IMR-90 (cell line): Measurements from ENCODE around the gene PLXNA3. TPM values are rescaled to one million over a fixed set of nuclear protein-coding genes. Genes with fewer than 3 reads are reported as not detected.

ENCODE experiments used
- ATAC-seq: fragments of 200-7000 bp; cut with Tn5 transposase; 2 replicates; pipeline ENCODE4 v1.9.1; 2020; ENCODE audit warnings: low read depth, mild to moderate bottlenecking, moderate library complexity
- BruUV-seq: library from RNA; stranded (reverse); fragments of 400-500 nt; replicated peaks from 2 replicates; lab custom pipeline; 2021; lab: Mats Ljungman, UMichigan
- CTCF ChIA-PET: fragments of 300-600 bp; formaldehyde crosslinking; extraction: SDS; loops from one replicate; lab custom pipeline; 2021; ENCODE audit warnings: antibody characterized with exemption; lab: Yijun Ruan, JAX
- POLR2A ChIA-PET: fragments of 300-600 bp; sonication (Branson Sonifier 250); formaldehyde crosslinking; loops from one replicate; lab custom pipeline; 2022; ENCODE audit warnings: antibody characterized with exemption; ENCODE audit not compliant: unreplicated experiment; lab: Charles Lee
- DNase-seq: peaks from one replicate; pipeline ENCODE4 v3.0.0; 2013
- H2AFZ ChIP-seq: replicated peaks from 2 replicates; pipeline ENCODE3; 2013; ENCODE audit warnings: low read length, mild to moderate bottlenecking; ENCODE audit not compliant: poor library complexity
- H2AK5ac ChIP-seq: 2 replicates; pipeline ENCODE4 v1.6.1; 2013; ENCODE audit warnings: low read depth, low read length, inconsistent platforms
- H2AK9ac ChIP-seq: replicated peaks from 2 replicates; pipeline ENCODE3; 2013; ENCODE audit warnings: mild to moderate bottlenecking, low read depth, low read length, moderate library complexity; ENCODE audit not compliant: poor library complexity
- H2BK120ac ChIP-seq: 2 replicates; pipeline ENCODE4 v1.6.1; 2013; ENCODE audit warnings: low read depth, low read length, inconsistent platforms
- H2BK15ac ChIP-seq: 3 replicates; pipeline ENCODE4 v1.6.1; 2013; ENCODE audit warnings: low read depth, low read length, inconsistent platforms
- H2BK20ac ChIP-seq: 2 replicates; pipeline ENCODE4 v1.6.1; 2013; ENCODE audit warnings: low read depth, mild to moderate bottlenecking, inconsistent platforms, low read length, moderate library complexity
- H2BK5ac ChIP-seq: 2 replicates; pipeline ENCODE4 v1.6.1; 2013; ENCODE audit warnings: mild to moderate bottlenecking, low read depth, low read length, inconsistent platforms; ENCODE audit not compliant: poor library complexity, severe bottlenecking
- H3K14ac ChIP-seq: replicated peaks from 2 replicates; pipeline ENCODE4 v1.6.1; 2013; ENCODE audit warnings: low read depth, low read length, inconsistent platforms
- H3K18ac ChIP-seq: 2 replicates; pipeline ENCODE4 v1.6.1; 2013; ENCODE audit warnings: low read depth, low read length, control low read depth
- H3K23ac ChIP-seq: 2 replicates; pipeline ENCODE4 v1.6.1; 2013; ENCODE audit warnings: low read depth, low read length, inconsistent platforms
- H3K27ac ChIP-seq: 2 replicates; pipeline ENCODE4 v1.5.1; 2013; ENCODE audit warnings: mild to moderate bottlenecking, control low read depth, low read length; ENCODE audit not compliant: insufficient read depth
- H3K27me3 ChIP-seq: 2 replicates; pipeline ENCODE4 v1.6.1; 2013; ENCODE audit warnings: low read length; ENCODE audit not compliant: control insufficient read depth, insufficient read depth
- H3K36me3 ChIP-seq: 2 replicates; pipeline ENCODE4 v1.6.1; 2013; ENCODE audit warnings: low read length, mixed read lengths; ENCODE audit not compliant: control insufficient read depth, insufficient read depth
- H3K4ac ChIP-seq: 2 replicates; pipeline ENCODE4 v1.6.1; 2013; ENCODE audit warnings: low read depth, low read length, inconsistent platforms
- H3K4me1 ChIP-seq: 2 replicates; pipeline ENCODE4 v1.6.1; 2013; ENCODE audit warnings: low read length, mixed read lengths; ENCODE audit not compliant: control insufficient read depth, insufficient read depth
- H3K4me2 ChIP-seq: 2 replicates; pipeline ENCODE4 v1.6.1; 2013; ENCODE audit warnings: low read depth, mild to moderate bottlenecking, control low read depth, low read length, moderate library complexity
- H3K4me3 ChIP-seq: 2 replicates; pipeline ENCODE4 v1.5.1; 2013; ENCODE audit warnings: low read depth, mild to moderate bottlenecking, control low read depth, low read length, moderate library complexity; ENCODE audit not compliant: insufficient read depth
- H3K56ac ChIP-seq: 2 replicates; pipeline ENCODE4 v1.6.1; 2013; ENCODE audit warnings: low read length, inconsistent platforms; ENCODE audit not compliant: insufficient read depth; ENCODE audit errors: extremely low read depth
- H3K79me1 ChIP-seq, 2 experiments: 2 replicates each; pipeline ENCODE4 v1.6.1; 2013; ENCODE audit warnings: low read length in 2 of 2, inconsistent platforms in 1 of 2, low read depth in 1 of 2
- H3K9ac ChIP-seq: 2 replicates; pipeline ENCODE4 v1.6.1; 2013; ENCODE audit warnings: low read depth, low read length, control low read depth
- H3K9me1 ChIP-seq: 2 replicates; pipeline ENCODE4 v1.6.1; 2013; ENCODE audit warnings: low read length, inconsistent platforms; ENCODE audit not compliant: insufficient read depth
- H3K9me3 ChIP-seq: 2 replicates; pipeline ENCODE4 v1.6.1; 2013; ENCODE audit warnings: low read length; ENCODE audit not compliant: control insufficient read depth, insufficient read depth
- H4K20me1 ChIP-seq: 2 replicates; pipeline ENCODE4 v1.6.1; 2013; ENCODE audit warnings: low read length, inconsistent platforms; ENCODE audit not compliant: insufficient read depth
- H4K5ac ChIP-seq: 2 replicates; pipeline ENCODE4 v1.6.1; 2013; ENCODE audit warnings: mild to moderate bottlenecking, low read depth, low read length, control low read depth
- H4K8ac ChIP-seq, 2 experiments: 2 replicates each; pipeline ENCODE4 v1.6.1; 2013; ENCODE audit warnings: low read depth in 2 of 2, low read length in 2 of 2, control low read depth in 1 of 2, inconsistent platforms in 1 of 2
- H4K91ac ChIP-seq: 2 replicates; pipeline ENCODE4 v1.6.1; 2013; ENCODE audit warnings: low read depth, low read length, inconsistent platforms; ENCODE audit not compliant: insufficient read depth
- BHLHE40 ChIP-seq: fragments of 150-350 bp; IDR thresholded peaks from 2 replicates; pipeline ENCODE4 v1.6.1; 2016; ENCODE audit warnings: mild to moderate bottlenecking, low read depth, low read length
- CEBPB ChIP-seq: IDR thresholded peaks from 2 replicates; pipeline ENCODE4 v1.6.1; 2012; ENCODE audit warnings: low read depth, low read length, improper control_type of control experiment
- CHD1 ChIP-seq: IDR thresholded peaks from 2 replicates; pipeline ENCODE4 v1.6.1; 2012; ENCODE audit warnings: low read depth, low read length, improper control_type of control experiment
- FOS ChIP-seq: fragments of 150-350 bp; IDR thresholded peaks from 2 replicates; pipeline ENCODE4 v1.6.1; 2016; ENCODE audit warnings: low read depth, low read length
- MAFK ChIP-seq: IDR thresholded peaks from 2 replicates; pipeline ENCODE4 v1.6.1; 2012; ENCODE audit warnings: low read depth, low read length, improper control_type of control experiment
- MAZ ChIP-seq: IDR thresholded peaks from 2 replicates; pipeline ENCODE4 v1.6.1; 2012; ENCODE audit warnings: low read depth, mild to moderate bottlenecking, low read length, improper control_type of control experiment, moderate library complexity, borderline replicate concordance
- MXI1 ChIP-seq: IDR thresholded peaks from 2 replicates; pipeline ENCODE4 v1.6.1; 2012; ENCODE audit warnings: low read depth, mild to moderate bottlenecking, low read length, moderate library complexity, borderline replicate concordance
- NFE2L2 ChIP-seq: fragments of 150-350 bp; IDR thresholded peaks from 2 replicates; pipeline ENCODE4 v1.6.1; 2016; ENCODE audit warnings: low read depth, mild to moderate bottlenecking, low read length
- POLR2A ChIP-seq: IDR thresholded peaks from 2 replicates; pipeline ENCODE4 v1.6.1; 2012; ENCODE audit warnings: mild to moderate bottlenecking, low read depth, low read length
- RAD21 ChIP-seq: IDR thresholded peaks from 2 replicates; pipeline ENCODE4 v1.6.1; 2012; ENCODE audit warnings: low read length, improper control_type of control experiment
- RCOR1 ChIP-seq: IDR thresholded peaks from 2 replicates; pipeline ENCODE4 v1.6.1; 2012; ENCODE audit warnings: mild to moderate bottlenecking, low read length, improper control_type of control experiment; ENCODE audit not compliant: insufficient replicate concordance
- RFX5 ChIP-seq: IDR thresholded peaks from 2 replicates; pipeline ENCODE4 v1.8.0; 2012; ENCODE audit warnings: low read depth, mild to moderate bottlenecking, low read length, moderate library complexity
- SMC3 ChIP-seq: fragments of 150-350 bp; IDR thresholded peaks from 2 replicates; pipeline ENCODE4 v1.6.1; 2016; ENCODE audit warnings: low read depth, mild to moderate bottlenecking, antibody characterized with exemption, low read length, moderate library complexity
- USF2 ChIP-seq: fragments of 150-350 bp; IDR thresholded peaks from 2 replicates; pipeline ENCODE4 v1.6.1; 2017; ENCODE audit warnings: mild to moderate bottlenecking, antibody characterized with exemption, low read length, low read depth
- WGBS, 2 experiments: methylation state at CpG; one replicate each; pipeline versions ENCODE4 v1.1.5 to v1.1.7; 2013; ENCODE audit warnings: missing lambda C conversion rate in 2 of 2; ENCODE audit not compliant: insufficient read length in 1 of 2; ENCODE audit errors: extremely low coverage in 2 of 2; 5-methylcytosine and 5-hydroxymethylcytosine counted together
- dilution Hi-C: fragments of 300-500 bp; cut with HindIII; formaldehyde crosslinking; loops from one replicate; pipeline ENCODE4 v1.14.3; 2018; ENCODE audit warnings: low sequenced_read_pairs; ENCODE audit not compliant: unreplicated experiment
- in situ Hi-C: fragments of 300-500 bp; cut with MboI; formaldehyde crosslinking; loops from 3 replicates; pipeline ENCODE4 v1.14.3; 2019; ENCODE audit warnings: low sequenced_read_pairs, inconsistent platforms, mixed read lengths
- intact Hi-C: fragments of 100-400 bp; cut with micrococcal nuclease; formaldehyde crosslinking; loops from 2 replicates; pipeline ENCODE4 v1.10.0; 2022
- polyA plus RNA-seq, 3 experiments: library from polyadenylated mRNA; depleted of rRNA; stranded (reverse); fragments of >200 nt; gene quantifications; 2 replicates each; pipeline ENCODE4 v1.2.3, GENCODE V29; 2012; ENCODE audit warnings: low replicate concordance in 1 of 3
- total RNA-seq: library from RNA; depleted of rRNA; stranded (reverse); fragments of >200 nt; gene quantifications from 2 replicates; pipeline ENCODE4 v1.2.3, GENCODE V29; 2012
- TF ChIP-seq, protein P1 (sequence below): conservative IDR thresholded peaks from 2 replicates; pipeline ENCODE4 v1.5.1; 2012; ENCODE audit warnings: mild to moderate bottlenecking, low read depth, low read length, improper control_type of control experiment

The PLXNA3 gene
- total and polyA plus RNA-seq, 2 of the 4 experiments (the other 2 are of a cell fraction): 4.3 to 111 TPM

GRCh38 chrX:154441564-154441963 lies 16.5 kb upstream of the PLXNA3 start:
- Histone ChIP-seq H3K18ac (no peak overlapping the region), H2AFZ (no peak overlapping the region), H3K56ac (no peak overlapping the region), H3K9ac (no peak overlapping the region), H2AK5ac (no peak overlapping the region), H2BK5ac (no peak overlapping the region), H3K4me1 (peaks cover 11% of the 10 kb centered on the region), H3K23ac (no peak overlapping the region), H3K14ac (no peak overlapping the region), H3K27me3 (no peaks in the 10 kb centered on the region), H3K9me3 (no peaks in the 10 kb centered on the region; the same call in 1 of the 2 replicates), H3K27ac (no peak overlapping the region), H2BK20ac (no peak overlapping the region), H4K8ac (no peak overlapping the region), H4K20me1 (peaks cover 14% of the 10 kb centered on the region), H3K4me3 (no peak overlapping the region), H4K91ac (no peak overlapping the region), H3K79me1 (peaks cover 0 to 21% of the 10 kb centered on the region in 2 experiments; a peak in 2 of 4 replicates), H2BK15ac (no peak overlapping the region), H2BK120ac (no peak overlapping the region), H3K4ac (no peak overlapping the region), H3K4me2 (no peak overlapping the region), H2AK9ac (no peak overlapping the region), H4K5ac (no peak overlapping the region), H3K36me3 (peaks cover 37% of the 10 kb centered on the region), H3K9me1 (no peaks in the 10 kb centered on the region)
- TF ChIP-seq CEBPB (no peak), RCOR1 (no peak), USF2 (no peak), MXI1 (no peak), POLR2A (no peak), NFE2L2 (no peak), MAFK (no peak), CHD1 (no peak), FOS (no peak), RAD21 (no peak), BHLHE40 (no peak), RFX5 (no peak), SMC3 (no peak), MAZ (no peak)
- TF ChIP-seq, protein P1, sequence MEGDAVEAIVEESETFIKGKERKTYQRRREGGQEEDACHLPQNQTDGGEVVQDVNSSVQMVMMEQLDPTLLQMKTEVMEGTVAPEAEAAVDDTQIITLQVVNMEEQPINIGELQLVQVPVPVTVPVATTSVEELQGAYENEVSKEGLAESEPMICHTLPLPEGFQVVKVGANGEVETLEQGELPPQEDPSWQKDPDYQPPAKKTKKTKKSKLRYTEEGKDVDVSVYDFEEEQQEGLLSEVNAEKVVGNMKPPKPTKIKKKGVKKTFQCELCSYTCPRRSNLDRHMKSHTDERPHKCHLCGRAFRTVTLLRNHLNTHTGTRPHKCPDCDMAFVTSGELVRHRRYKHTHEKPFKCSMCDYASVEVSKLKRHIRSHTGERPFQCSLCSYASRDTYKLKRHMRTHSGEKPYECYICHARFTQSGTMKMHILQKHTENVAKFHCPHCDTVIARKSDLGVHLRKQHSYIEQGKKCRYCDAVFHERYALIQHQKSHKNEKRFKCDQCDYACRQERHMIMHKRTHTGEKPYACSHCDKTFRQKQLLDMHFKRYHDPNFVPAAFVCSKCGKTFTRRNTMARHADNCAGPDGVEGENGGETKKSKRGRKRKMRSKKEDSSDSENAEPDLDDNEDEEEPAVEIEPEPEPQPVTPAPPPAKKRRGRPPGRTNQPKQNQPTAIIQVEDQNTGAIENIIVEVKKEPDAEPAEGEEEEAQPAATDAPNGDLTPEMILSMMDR: no peak
- intact Hi-C loops (no loop called here), dilution Hi-C loops (no loop called here), in situ Hi-C loops (no loop called here)
- no peak for DNase-seq
- no peak for ATAC-seq
- POLR2A ChIA-PET: no interaction called here
- CTCF ChIA-PET: no interaction called here
- no TSS peak for BruUV-seq
- 92% methylated on average over 5 of the region's 11 CpGs; no CpG with 5 or more reads in 1 of the 2 experiments for WGBS, 2 experiments
